HepG2 (cell line): Measurements from ENCODE around the gene CFAP43. TPM values are rescaled to one million over a fixed set of nuclear protein-coding genes. Genes with fewer than 3 reads are reported as not detected.

Source experiments
- ATAC-seq: fragments of 200-7000 bp; cut with Tn5 transposase; 3 replicates; pipeline ENCODE4 v1.9.1; 2020; ENCODE audit warnings: mild to moderate bottlenecking, moderate library complexity
- BruUV-seq: library from RNA; stranded (reverse); fragments of 400-500 nt; replicated peaks from 2 replicates; lab custom pipeline; 2021; lab: Mats Ljungman, UMichigan
- CTCF ChIA-PET: fragments of 300-600 bp; formaldehyde crosslinking; extraction: SDS; loops from one replicate; lab custom pipeline; 2021; ENCODE audit warnings: low total read pairs, inconsistent platforms, low intra/inter-chr PET ratio; lab: Yijun Ruan, JAX
- POLR2A ChIA-PET: fragments of 350-600 bp; sonication (Branson Sonifier 250); formaldehyde crosslinking; loops from one replicate; lab custom pipeline; 2020; ENCODE audit warnings: antibody characterized with exemption, inconsistent platforms; lab: Yijun Ruan, JAX
- DNase-seq: peaks from one replicate; pipeline ENCODE4 v3.0.0-alpha.2; 2015; ENCODE audit warnings: low spot score
- FAIRE-seq: peaks from 3 replicates; lab custom pipeline; 2011; peaks lifted over from hg19 to GRCh38; lab: Jason Lieb, UNC
- H2AFZ ChIP-seq: one replicate; pipeline ENCODE4 v1.6.1; 2011; ENCODE audit warnings: low read length, inconsistent platforms
- H3K27ac ChIP-seq: fragments of 300-600 bp; 3 replicates; pipeline ENCODE4 v1.8.0; 2011; ENCODE audit warnings: mixed run types, mild to moderate bottlenecking, mixed read lengths, low read length, inconsistent platforms; ENCODE audit not compliant: insufficient read depth; ENCODE audit errors: extremely low read length
- H3K27me3 ChIP-seq, 2 experiments: fragments of 200-600 bp in 1 of 2; 2 replicates in 1 of 2; 3 replicates in 1 of 2; pipeline versions ENCODE4 v1.6.0 to v1.8.0; 2011; ENCODE audit warnings: low read length in 2 of 2, mild to moderate bottlenecking in 2 of 2, moderate library complexity in 2 of 2, inconsistent platforms in 1 of 2; ENCODE audit not compliant: insufficient read depth in 2 of 2, control insufficient read depth in 1 of 2
- H3K36me3 ChIP-seq, 2 experiments: fragments of 200-600 bp in 1 of 2; replicated peaks in 1 of 2; 2 replicates in 1 of 2; 3 replicates in 1 of 2; pipeline versions ENCODE4 v1.5.1 to v1.8.0; 2011; ENCODE audit warnings: low read length in 2 of 2, inconsistent platforms in 1 of 2; ENCODE audit not compliant: insufficient read depth in 2 of 2, control insufficient read depth in 1 of 2
- H3K4me1 ChIP-seq: 2 replicates; pipeline ENCODE4 v1.5.1; 2012; ENCODE audit warnings: low read length, inconsistent platforms; ENCODE audit not compliant: insufficient read depth
- H3K4me2 ChIP-seq: 2 replicates; pipeline ENCODE4 v1.6.0; 2011; ENCODE audit warnings: low read depth, low read length, inconsistent platforms
- H3K4me3 ChIP-seq, 3 experiments: fragments of 200-600 bp in 1 of 3; sonication (generic), shearing (Covaris generic) in 1 of 3; replicated peaks in 1 of 3; 2 replicates each; pipeline ENCODE4 v1.5.1; 2011 to 2016; ENCODE audit warnings: low read length in 3 of 3, inconsistent platforms in 2 of 3, low read depth in 2 of 3, mild to moderate bottlenecking in 2 of 3, control low read depth in 1 of 3, mixed read lengths in 1 of 3; ENCODE audit not compliant: insufficient read depth in 1 of 3
- H3K79me2 ChIP-seq: one replicate; pipeline ENCODE4 v1.6.1; 2011; ENCODE audit warnings: low read length, inconsistent platforms; ENCODE audit not compliant: insufficient read depth
- H3K9ac ChIP-seq: 2 replicates; pipeline ENCODE4 v1.6.0; 2011; ENCODE audit warnings: mild to moderate bottlenecking, low read depth, low read length, inconsistent platforms; ENCODE audit not compliant: insufficient read depth
- H3K9me3 ChIP-seq: 2 replicates; pipeline ENCODE4 v1.5.1; 2012; ENCODE audit warnings: mild to moderate bottlenecking, low read length
- H4K20me1 ChIP-seq: 2 replicates; pipeline ENCODE4 v1.6.0; 2011; ENCODE audit warnings: inconsistent platforms, mild to moderate bottlenecking, low read length, moderate library complexity; ENCODE audit not compliant: insufficient read depth
- CC2D1A ChIP-seq: sonication (generic); formaldehyde crosslinking; IDR thresholded peaks from 2 replicates; pipeline ENCODE4 v1.8.1; 2023; ENCODE audit warnings: mild to moderate bottlenecking, missing genetic modification reagents
- ETV5 ChIP-seq: IDR thresholded peaks from 2 replicates; pipeline ENCODE4 v1.6.1; 2018; ENCODE audit warnings: missing biosample characterization, missing genetic modification reagents, inconsistent platforms, borderline replicate concordance
- FOXA3 ChIP-seq: IDR thresholded peaks from 2 replicates; pipeline ENCODE4 v1.6.1; 2016; ENCODE audit warnings: missing genetic modification reagents, missing compliant biosample characterization
- GATAD1 ChIP-seq: IDR thresholded peaks from 2 replicates; pipeline ENCODE4 v1.6.1; 2016; ENCODE audit warnings: missing genetic modification reagents, missing compliant biosample characterization
- GATAD2A ChIP-seq: IDR thresholded peaks from 2 replicates; pipeline ENCODE4 v1.6.1; 2016
- HNRNPLL ChIP-seq: fragments of 200-400 bp; formaldehyde crosslinking; IDR thresholded peaks from 2 replicates; pipeline ENCODE4 v1.6.1; 2017; ENCODE audit warnings: mild to moderate bottlenecking, low read depth, low read length; ENCODE audit not compliant: poor library complexity, severe bottlenecking
- KMT2B ChIP-seq: IDR thresholded peaks from 2 replicates; pipeline ENCODE4 v1.6.1; 2016; ENCODE audit warnings: missing genetic modification reagents, missing compliant biosample characterization
- NCOA1 ChIP-seq: sonication (generic); formaldehyde crosslinking; IDR thresholded peaks from 2 replicates; pipeline ENCODE4 v1.9.0; 2021; ENCODE audit warnings: missing genetic modification reagents
- NFATC3 ChIP-seq: sonication (generic); formaldehyde crosslinking; IDR thresholded peaks from 2 replicates; pipeline ENCODE4 v1.5.1; 2020; ENCODE audit warnings: mild to moderate bottlenecking, missing genetic modification reagents
- RFX5 ChIP-seq: IDR thresholded peaks from 2 replicates; pipeline ENCODE4 v1.6.1; 2011; ENCODE audit warnings: low read depth, low read length, improper control_type of control experiment
- SATB2 ChIP-seq: sonication (generic); formaldehyde crosslinking; IDR thresholded peaks from 2 replicates; pipeline ENCODE4 v1.5.0; 2020; ENCODE audit warnings: missing genetic modification reagents
- SMARCE1 ChIP-seq: fragments of 450-650 bp; IDR thresholded peaks from 2 replicates; pipeline ENCODE4 v1.6.1; 2017; ENCODE audit warnings: borderline replicate concordance
- STAT5B ChIP-seq: sonication (generic); formaldehyde crosslinking; IDR thresholded peaks from 2 replicates; pipeline ENCODE4 v1.4.0; 2020; ENCODE audit warnings: missing genetic modification reagents
- TBL1XR1 ChIP-seq: fragments of 150-350 bp; IDR thresholded peaks from 2 replicates; pipeline ENCODE4 v1.6.1; 2014; ENCODE audit warnings: borderline replicate concordance, low read length; ENCODE audit not compliant: partially characterized antibody
- TGIF2 ChIP-seq: IDR thresholded peaks from 2 replicates; pipeline ENCODE4 v1.6.1; 2016; ENCODE audit warnings: control low read depth, missing compliant biosample characterization
- THAP11 ChIP-seq: IDR thresholded peaks from 2 replicates; pipeline ENCODE4 v1.6.1; 2016; ENCODE audit warnings: missing biosample characterization, missing genetic modification reagents
- ZNF33A ChIP-seq: sonication (generic); formaldehyde crosslinking; IDR thresholded peaks from 2 replicates; pipeline ENCODE4 v1.5.1; 2020; ENCODE audit warnings: missing genetic modification reagents, mild to moderate bottlenecking, moderate library complexity, borderline replicate concordance
- ZNF777 ChIP-seq: sonication (generic); formaldehyde crosslinking; IDR thresholded peaks from 2 replicates; pipeline ENCODE4 v1.4.0; 2020; ENCODE audit warnings: missing genetic modification reagents
- whole genome bisulfite sequencing: methylation state at CpG from one replicate; pipeline ENCODE4 v1.1.6; 2017; ENCODE audit warnings: low lambda C conversion rate; 5-methylcytosine and 5-hydroxymethylcytosine counted together
- in situ Hi-C: cut with HindIII; loops from 2 replicates; pipeline ENCODE4 v1.10.0; 2017; ENCODE audit warnings: low pct_unique_long_range_greater_than_20kb; ENCODE audit not compliant: extremely low pct_ligation_motif_present
- intact Hi-C: fragments of 100-400 bp; cut with micrococcal nuclease; formaldehyde crosslinking; loops from one replicate; pipeline ENCODE4 v1.10.0; 2022; ENCODE audit not compliant: unreplicated experiment
- polyA plus RNA-seq, 8 experiments: library from polyadenylated mRNA; depleted of rRNA in 3 of 8; stranded (reverse) in 7 of 8; unstranded in 1 of 8; fragments of >200 nt; fragmentation: Illumina TruSeq in 4 of 8; extraction: Trizol in 4 of 8; gene quantifications; 2 replicates each; pipeline versions ENCODE4 v1.2.1 to v1.2.3, GENCODE V29; 2011 to 2016; ENCODE audit warnings: low read depth in 4 of 8, missing spikeins in 1 of 8, mixed read lengths in 1 of 8; ENCODE audit not compliant: insufficient read depth in 1 of 8
- total RNA-seq, 5 experiments: library from RNA; depleted of rRNA; stranded (reverse); fragments of >200 nt; fragmentation: Illumina TruSeq; extraction: Trizol; gene quantifications; 2 replicates each; pipeline ENCODE4 v1.2.3, GENCODE V29; 2016; ENCODE audit warnings: low read depth in 1 of 5
- TF ChIP-seq, protein P1 (sequence below): sonication (generic); formaldehyde crosslinking; IDR thresholded peaks from 2 replicates; pipeline ENCODE4 v1.5.1; 2020; ENCODE audit warnings: mild to moderate bottlenecking, missing genetic modification reagents, borderline replicate concordance
- TF ChIP-seq, protein P2 (sequence below): sonication (generic); formaldehyde crosslinking; IDR thresholded peaks from 2 replicates; pipeline ENCODE4 v1.4.0; 2020; ENCODE audit warnings: mild to moderate bottlenecking, missing genetic modification reagents

The CFAP43 gene
- total and polyA plus RNA-seq, 2 of the 13 experiments (the other 11 are each of a cell fraction or from before 2014, with no cell fraction given): 0.24 to 0.38 TPM

DNA sequence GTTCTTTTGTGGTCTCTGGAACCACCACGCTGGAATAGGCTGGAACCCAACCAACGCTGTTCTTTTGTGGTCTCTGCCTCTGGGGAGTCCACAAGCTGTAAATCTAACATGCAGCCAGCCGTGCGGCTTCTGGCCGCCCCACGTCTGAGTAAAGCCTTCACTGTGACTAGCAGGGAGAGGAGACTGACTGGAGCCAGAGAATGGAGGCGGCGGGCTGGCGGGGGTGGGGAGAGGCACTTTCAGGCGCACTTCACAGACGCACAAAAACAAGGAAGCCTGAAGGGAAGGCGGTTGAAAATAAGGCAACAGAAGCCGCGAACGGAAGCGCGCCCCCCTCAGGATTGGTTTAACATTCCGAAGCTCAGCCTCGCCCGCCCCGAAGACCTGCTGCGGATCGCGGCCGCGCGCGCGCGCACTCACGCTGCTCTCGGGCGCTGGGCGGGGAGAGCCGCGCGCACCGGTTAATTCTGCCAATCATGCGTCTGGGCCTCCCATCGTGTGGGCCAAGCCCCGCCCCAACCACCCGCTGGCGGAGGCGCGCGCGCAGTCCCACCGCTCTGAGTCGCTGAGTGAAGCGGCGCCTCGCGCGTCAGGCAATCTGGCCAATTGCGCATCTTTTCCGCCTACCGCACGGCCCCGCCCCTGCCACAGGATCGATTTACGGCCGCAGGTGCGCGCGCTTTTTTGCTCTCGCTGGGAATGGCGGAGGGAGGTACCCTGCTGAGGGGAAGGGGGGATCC, 110.5 kb downstream of the CFAP43 start, which contains the start of gene SFR1:
TSS of gene SFR1 (plus strand) at position 687 of the 740 bp plus-strand sequence. CDS start at position 700, 13 bp downstream.
- in situ Hi-C loops (loop anchor here (5.0 kb wide), 1 partner anchor 234 kb away; no protein-coding TSS in a partner anchor), intact Hi-C loops (loop anchor here (2.0 to 10.0 kb wide), 6 partner anchors 69 to 226 kb away; partner anchors contain the start of genes GSTO1, SLK and STN1)
- Histone ChIP-seq H3K36me3 (no peaks in the 10 kb centered on the region), H3K4me2 (peak within 1 kb of the TSS; percentile 94), H4K20me1 (no peaks in the 10 kb centered on the region), H3K27me3 (peaks cover 0 to 2% of the 10 kb centered on the region in 2 experiments; a peak in 1 of 5 replicates), H3K4me1 (peaks cover 23% of the 10 kb centered on the region), H3K4me3 (peak within 1 kb of the TSS; percentile 78 to 87 (median 83)), H2AFZ (peak within 1 kb of the TSS; percentile 66), H3K27ac (peak within 1 kb of the TSS; percentile 98), H3K79me2 (no peaks in the 10 kb centered on the region), H3K9ac (peak within 1 kb of the TSS; percentile 94), H3K9me3 (no peaks in the 10 kb centered on the region)
- ChIA-PET POLR2A (interaction anchor here (0.6 to 2.2 kb wide), 17 partner anchors 12 to 204 kb away, joined by 3 to 16 read pairs (median 3); partner anchors contain the start of genes CFAP43, GSTO1, SLK and STN1), CTCF (no interaction called here)
- ATAC-seq: peak; percentile 95
- no TSS peak for BruUV-seq
- peak; percentile 83 for FAIRE-seq
- peak; percentile 95 for DNase-seq
- 0% methylated on average over 14 of the region's 67 CpGs for WGBS
- no peak; the same call in 1 of the 2 replicates for TF ChIP-seq ZNF777
- 0 out of 2 replicates have a peak, but pooled peaks have one; percentile 15 for TF ChIP-seq ZNF33A (CRISPR knock-in tag)
- TF ChIP-seq, protein P1, sequence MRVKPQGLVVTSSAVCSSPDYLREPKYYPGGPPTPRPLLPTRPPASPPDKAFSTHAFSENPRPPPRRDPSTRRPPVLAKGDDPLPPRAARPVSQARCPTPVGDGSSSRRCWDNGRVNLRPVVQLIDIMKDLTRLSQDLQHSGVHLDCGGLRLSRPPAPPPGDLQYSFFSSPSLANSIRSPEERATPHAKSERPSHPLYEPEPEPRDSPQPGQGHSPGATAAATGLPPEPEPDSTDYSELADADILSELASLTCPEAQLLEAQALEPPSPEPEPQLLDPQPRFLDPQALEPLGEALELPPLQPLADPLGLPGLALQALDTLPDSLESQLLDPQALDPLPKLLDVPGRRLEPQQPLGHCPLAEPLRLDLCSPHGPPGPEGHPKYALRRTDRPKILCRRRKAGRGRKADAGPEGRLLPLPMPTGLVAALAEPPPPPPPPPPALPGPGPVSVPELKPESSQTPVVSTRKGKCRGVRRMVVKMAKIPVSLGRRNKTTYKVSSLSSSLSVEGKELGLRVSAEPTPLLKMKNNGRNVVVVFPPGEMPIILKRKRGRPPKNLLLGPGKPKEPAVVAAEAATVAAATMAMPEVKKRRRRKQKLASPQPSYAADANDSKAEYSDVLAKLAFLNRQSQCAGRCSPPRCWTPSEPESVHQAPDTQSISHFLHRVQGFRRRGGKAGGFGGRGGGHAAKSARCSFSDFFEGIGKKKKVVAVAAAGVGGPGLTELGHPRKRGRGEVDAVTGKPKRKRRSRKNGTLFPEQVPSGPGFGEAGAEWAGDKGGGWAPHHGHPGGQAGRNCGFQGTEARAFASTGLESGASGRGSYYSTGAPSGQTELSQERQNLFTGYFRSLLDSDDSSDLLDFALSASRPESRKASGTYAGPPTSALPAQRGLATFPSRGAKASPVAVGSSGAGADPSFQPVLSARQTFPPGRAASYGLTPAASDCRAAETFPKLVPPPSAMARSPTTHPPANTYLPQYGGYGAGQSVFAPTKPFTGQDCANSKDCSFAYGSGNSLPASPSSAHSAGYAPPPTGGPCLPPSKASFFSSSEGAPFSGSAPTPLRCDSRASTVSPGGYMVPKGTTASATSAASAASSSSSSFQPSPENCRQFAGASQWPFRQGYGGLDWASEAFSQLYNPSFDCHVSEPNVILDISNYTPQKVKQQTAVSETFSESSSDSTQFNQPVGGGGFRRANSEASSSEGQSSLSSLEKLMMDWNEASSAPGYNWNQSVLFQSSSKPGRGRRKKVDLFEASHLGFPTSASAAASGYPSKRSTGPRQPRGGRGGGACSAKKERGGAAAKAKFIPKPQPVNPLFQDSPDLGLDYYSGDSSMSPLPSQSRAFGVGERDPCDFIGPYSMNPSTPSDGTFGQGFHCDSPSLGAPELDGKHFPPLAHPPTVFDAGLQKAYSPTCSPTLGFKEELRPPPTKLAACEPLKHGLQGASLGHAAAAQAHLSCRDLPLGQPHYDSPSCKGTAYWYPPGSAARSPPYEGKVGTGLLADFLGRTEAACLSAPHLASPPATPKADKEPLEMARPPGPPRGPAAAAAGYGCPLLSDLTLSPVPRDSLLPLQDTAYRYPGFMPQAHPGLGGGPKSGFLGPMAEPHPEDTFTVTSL (CRISPR knock-in tag): peak; percentile 65; the same call in 1 of the 2 replicates
- no peak for TF ChIP-seq TBL1XR1
- no peak for TF ChIP-seq SMARCE1
- TF ChIP-seq FOXA3 (CRISPR knock-in tag): peak; percentile 4; the same call in 1 of the 2 replicates
- TF ChIP-seq CC2D1A (CRISPR knock-in tag): no peak
- TF ChIP-seq GATAD1 (CRISPR knock-in tag): peak; percentile 82
- TF ChIP-seq TGIF2 (CRISPR knock-in tag): peak; percentile 79
- no peak for TF ChIP-seq SATB2 (CRISPR knock-in tag)
- no peak for TF ChIP-seq NFATC3 (CRISPR knock-in tag)
- peak; percentile 86 for TF ChIP-seq KMT2B (CRISPR knock-in tag)
- peak; percentile 21; the same call in 1 of the 2 replicates for TF ChIP-seq GATAD2A
- TF ChIP-seq ETV5 (CRISPR knock-in tag): peak; percentile 5; the same call in 1 of the 2 replicates
- TF ChIP-seq STAT5B (CRISPR knock-in tag): no peak
- TF ChIP-seq, protein P2, sequence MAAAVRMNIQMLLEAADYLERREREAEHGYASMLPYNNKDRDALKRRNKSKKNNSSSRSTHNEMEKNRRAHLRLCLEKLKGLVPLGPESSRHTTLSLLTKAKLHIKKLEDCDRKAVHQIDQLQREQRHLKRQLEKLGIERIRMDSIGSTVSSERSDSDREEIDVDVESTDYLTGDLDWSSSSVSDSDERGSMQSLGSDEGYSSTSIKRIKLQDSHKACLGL (CRISPR knock-in tag): no peak
- TF ChIP-seq HNRNPLL: peak; percentile 97
- peak; percentile 15; the same call in 1 of the 2 replicates for TF ChIP-seq NCOA1
- TF ChIP-seq THAP11 (CRISPR knock-in tag): peak; percentile 79
- TF ChIP-seq RFX5: peak; percentile 37; the same call in 1 of the 2 replicates
